ENCODE data around the gene GALNT7. TPM values are rescaled to one million over a fixed set of nuclear protein-coding genes. Genes with fewer than 3 reads are reported as not detected.
A peak's percentile ranks its signal among the peaks of the same experiment; 100 is the strongest.

Gene GALNT7
- total and polyA plus RNA-seq, 2 donors (not counting 3 experiments of a cell fraction or from before 2014, with no cell fraction given): 19.6 to 54.6 TPM

DNA sequence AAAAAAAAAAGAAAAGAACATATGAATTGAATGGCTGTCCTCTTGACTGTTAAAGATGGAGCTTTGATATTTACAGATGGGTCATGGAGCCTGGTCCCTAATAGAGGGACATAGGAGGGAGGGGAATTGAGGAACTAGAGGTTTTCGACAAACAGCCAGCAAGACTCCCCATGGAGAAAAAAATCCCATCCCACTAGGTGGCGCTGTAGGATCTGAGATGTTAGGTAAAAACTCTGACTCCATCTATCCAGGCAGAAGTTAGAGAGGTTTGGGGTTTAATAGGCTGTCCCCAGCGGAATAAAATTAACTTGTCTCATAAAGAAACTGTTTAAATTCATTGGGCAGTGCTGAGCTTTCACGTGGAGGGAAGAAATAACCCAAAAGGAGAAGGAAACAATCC, 119.7 kb downstream of the GALNT7 start:
- Histone ChIP-seq H3K4me2 (ENCODE audit: insufficient read depth, low read length) (no peak overlapping the region), H3K27ac (ENCODE audit: insufficient read depth, low read depth, low read length) (no peak overlapping the region), H3K36me3 (ENCODE audit: control insufficient read depth in 2 of 2, extremely low read depth in 1 of 2, insufficient read depth in 2 of 2, low read length in 2 of 2) (no peaks in the 10 kb centered on the region), H3K27me3 (ENCODE audit: control insufficient read depth in 2 of 2, insufficient read depth in 2 of 2, low read length in 2 of 2) (no peaks in the 10 kb centered on the region), H3K9me3 (replicated peaks; ENCODE audit: control insufficient read depth, insufficient read depth, low read length) (no peaks in the 10 kb centered on the region), H3K4me1 (ENCODE audit: control insufficient read depth, extremely low read depth, insufficient read depth, low read length) (no peaks in the 10 kb centered on the region), H2AFZ (ENCODE audit: low read depth, low read length) (no peak overlapping the region), H3K9ac (replicated peaks; ENCODE audit: extremely low read depth, insufficient read depth, low read length) (no peak overlapping the region), H3K4me3 (replicated peaks in 1 of 3; ENCODE audit: insufficient read depth in 1 of 3, low read depth in 1 of 3, low read length in 3 of 3) (no peak overlapping the region), H3K9me1 (replicated peaks; ENCODE audit: control insufficient read depth, extremely low read depth, insufficient read depth, low read length) (no peaks in the 10 kb centered on the region), H4K20me1 (replicated peaks; ENCODE audit: control insufficient read depth, extremely low read depth, insufficient read depth, low read length) (no peaks in the 10 kb centered on the region), H3K79me2 (ENCODE audit: control insufficient read depth, insufficient read depth, low read length) (no peaks in the 10 kb centered on the region)
- BruUV-seq (replicated peaks): no TSS peak
- dilution Hi-C loops (cut with MboI; ENCODE audit: extremely low pct_ligation_motif_present, low sequenced_read_pairs) (no loop called here), intact Hi-C loops (cut with micrococcal nuclease) (loop anchor here (1.0 kb wide), 1 partner anchor 129 kb away; no protein-coding TSS in a partner anchor)
- FAIRE-seq (peak; percentile 69), DNase-seq (ENCODE audit: low read depth, low spot score) (peak; percentile 31)
- POLR2A ChIA-PET: no interaction called here
- TF ChIP-seq, protein P1, sequence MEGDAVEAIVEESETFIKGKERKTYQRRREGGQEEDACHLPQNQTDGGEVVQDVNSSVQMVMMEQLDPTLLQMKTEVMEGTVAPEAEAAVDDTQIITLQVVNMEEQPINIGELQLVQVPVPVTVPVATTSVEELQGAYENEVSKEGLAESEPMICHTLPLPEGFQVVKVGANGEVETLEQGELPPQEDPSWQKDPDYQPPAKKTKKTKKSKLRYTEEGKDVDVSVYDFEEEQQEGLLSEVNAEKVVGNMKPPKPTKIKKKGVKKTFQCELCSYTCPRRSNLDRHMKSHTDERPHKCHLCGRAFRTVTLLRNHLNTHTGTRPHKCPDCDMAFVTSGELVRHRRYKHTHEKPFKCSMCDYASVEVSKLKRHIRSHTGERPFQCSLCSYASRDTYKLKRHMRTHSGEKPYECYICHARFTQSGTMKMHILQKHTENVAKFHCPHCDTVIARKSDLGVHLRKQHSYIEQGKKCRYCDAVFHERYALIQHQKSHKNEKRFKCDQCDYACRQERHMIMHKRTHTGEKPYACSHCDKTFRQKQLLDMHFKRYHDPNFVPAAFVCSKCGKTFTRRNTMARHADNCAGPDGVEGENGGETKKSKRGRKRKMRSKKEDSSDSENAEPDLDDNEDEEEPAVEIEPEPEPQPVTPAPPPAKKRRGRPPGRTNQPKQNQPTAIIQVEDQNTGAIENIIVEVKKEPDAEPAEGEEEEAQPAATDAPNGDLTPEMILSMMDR (IDR thresholded peaks at IDR 0.05; ENCODE audit: extremely low read depth in 1 of 2, insufficient read depth in 1 of 2, low read depth in 1 of 2, low read length in 2 of 2): peak; percentile 51 to 53
- no peak for TF ChIP-seq POLR2AphosphoS5 (IDR thresholded peaks at IDR 0.05; ENCODE audit: insufficient read depth, low read depth, low read length)
- CTCF ChIA-PET: interaction anchor here (1.0 to 2.3 kb wide), 2 partner anchors 13 to 18 kb away, joined by 3 to 9 read pairs; no protein-coding TSS in a partner anchor

DNA sequence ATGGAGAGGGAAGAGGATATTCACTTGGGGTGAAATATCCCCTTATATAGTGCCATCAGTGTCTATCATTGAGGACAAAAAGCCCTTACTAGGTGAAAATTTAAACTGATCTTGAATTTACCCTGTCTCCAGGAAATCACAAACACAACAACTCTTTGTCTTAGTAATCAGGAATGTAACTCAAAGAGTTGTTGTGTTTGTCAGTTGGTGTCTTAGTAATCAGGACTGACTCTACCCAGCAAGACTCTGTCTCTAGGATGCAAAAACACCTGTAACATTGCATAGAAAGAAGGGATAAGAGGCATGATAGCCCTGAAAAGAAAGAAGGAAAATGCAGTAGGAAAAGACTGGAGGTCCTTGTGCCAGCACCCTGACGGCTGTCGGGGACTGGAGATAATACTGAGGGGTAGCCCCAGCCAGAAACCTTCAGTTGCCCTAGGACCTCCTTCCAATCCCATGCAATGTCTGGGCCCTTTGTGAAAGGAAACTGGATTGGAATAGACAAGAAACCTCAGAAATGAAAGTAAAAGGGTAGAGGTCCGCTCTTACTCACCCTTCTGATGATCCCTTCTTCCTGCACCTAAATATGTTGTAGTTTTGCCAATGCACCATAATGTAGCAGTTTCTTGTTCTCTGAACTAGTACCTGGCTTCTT, 120.2 kb downstream of the GALNT7 start:
- Histone ChIP-seq H3K9me1 (replicated peaks; ENCODE audit: control insufficient read depth, extremely low read depth, insufficient read depth, low read length) (no peaks in the 10 kb centered on the region), H3K36me3 (ENCODE audit: control insufficient read depth in 2 of 2, extremely low read depth in 1 of 2, insufficient read depth in 2 of 2, low read length in 2 of 2) (no peaks in the 10 kb centered on the region), H3K9me3 (replicated peaks; ENCODE audit: control insufficient read depth, insufficient read depth, low read length) (no peaks in the 10 kb centered on the region), H3K27me3 (ENCODE audit: control insufficient read depth in 2 of 2, insufficient read depth in 2 of 2, low read length in 2 of 2) (no peaks in the 10 kb centered on the region), H3K4me1 (ENCODE audit: control insufficient read depth, extremely low read depth, insufficient read depth, low read length) (no peaks in the 10 kb centered on the region), H3K9ac (replicated peaks; ENCODE audit: extremely low read depth, insufficient read depth, low read length) (no peak overlapping the region), H3K4me2 (ENCODE audit: insufficient read depth, low read length) (no peak overlapping the region), H2AFZ (ENCODE audit: low read depth, low read length) (no peak overlapping the region), H4K20me1 (replicated peaks; ENCODE audit: control insufficient read depth, extremely low read depth, insufficient read depth, low read length) (no peaks in the 10 kb centered on the region), H3K27ac (ENCODE audit: insufficient read depth, low read depth, low read length) (no peak overlapping the region), H3K79me2 (ENCODE audit: control insufficient read depth, insufficient read depth, low read length) (no peaks in the 10 kb centered on the region), H3K4me3 (replicated peaks in 1 of 3; ENCODE audit: insufficient read depth in 1 of 3, low read depth in 1 of 3, low read length in 3 of 3) (no peak overlapping the region)
- no peak for DNase-seq (ENCODE audit: low read depth, low spot score)
- dilution Hi-C loops (cut with MboI; ENCODE audit: extremely low pct_ligation_motif_present, low sequenced_read_pairs) (no loop called here), intact Hi-C loops (cut with micrococcal nuclease) (loop anchor here (1.0 kb wide), 1 partner anchor 128 kb away; no protein-coding TSS in a partner anchor)
- ChIA-PET CTCF (interaction anchor here (1.0 to 2.3 kb wide), 3 partner anchors 13 to 275 kb away, joined by 3 to 9 read pairs (median 6); no protein-coding TSS in a partner anchor), POLR2A (no interaction called here)
- TF ChIP-seq MYC (IDR thresholded peaks at IDR 0.05; ENCODE audit: low read depth, low read length) (no peak), JUN (IDR thresholded peaks at IDR 0.05; ENCODE audit: borderline replicate concordance, insufficient read depth, insufficient read length, low read depth) (no peak), FOS (IDR thresholded peaks at IDR 0.05; ENCODE audit: borderline replicate concordance, insufficient read depth, low read length) (no peak), GATA2 (IDR thresholded peaks at IDR 0.05; ENCODE audit: insufficient read depth, insufficient read length, low read depth, low read length) (no peak), POLR2A (IDR thresholded peaks at IDR 0.05; ENCODE audit: low read depth, low read length) (no peak), POLR2AphosphoS5 (IDR thresholded peaks at IDR 0.05; ENCODE audit: insufficient read depth, low read depth, low read length) (no peak), EZH2 (IDR thresholded peaks at IDR 0.05; ENCODE audit: borderline replicate concordance, low read depth, low read length, severe bottlenecking) (no peak)
- TF ChIP-seq, protein P2, sequence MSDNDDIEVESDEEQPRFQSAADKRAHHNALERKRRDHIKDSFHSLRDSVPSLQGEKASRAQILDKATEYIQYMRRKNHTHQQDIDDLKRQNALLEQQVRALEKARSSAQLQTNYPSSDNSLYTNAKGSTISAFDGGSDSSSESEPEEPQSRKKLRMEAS (IDR thresholded peaks at IDR 0.05; ENCODE audit: insufficient read depth, insufficient read length): no peak
- TF ChIP-seq, protein P1 (IDR thresholded peaks at IDR 0.05; ENCODE audit: extremely low read depth in 1 of 2, insufficient read depth in 1 of 2, low read depth in 1 of 2, low read length in 2 of 2): no peak
- FAIRE-seq: no peak
- no TSS peak for BruUV-seq (replicated peaks)

All from endothelial cell of umbilical vein (primary cell).